Gastrocnemius medialis (tissue), 4 donors: Measurements from ENCODE around the gene PANK2.

ENCODE experiments used
- POLR2A ChIP-seq, 2 donors: fragments of 450-650 bp; IDR thresholded peaks; one replicate each; pipeline ENCODE4 v1.6.1; 2017; ENCODE audit warnings: antibody characterized with exemption in 2 of 2, mild to moderate bottlenecking in 2 of 2, moderate library complexity in 2 of 2
- TF ChIP-seq, protein P1 (sequence below), 5 experiments: fragments of 450-650 bp in 3 of 5; fragments of 200-600 bp in 2 of 5; sonication (generic) in 2 of 5; IDR thresholded peaks in 4 of 5; conservative IDR thresholded peaks in 1 of 5; 1 replicate in 4 of 5; 2 replicates in 1 of 5; pipeline ENCODE4 v1.5.1; 2016 to 2019; ENCODE audit warnings: antibody characterized with exemption in 5 of 5, mild to moderate bottlenecking in 3 of 5, moderate library complexity in 3 of 5

- TF ChIP-seq, protein P1, sequence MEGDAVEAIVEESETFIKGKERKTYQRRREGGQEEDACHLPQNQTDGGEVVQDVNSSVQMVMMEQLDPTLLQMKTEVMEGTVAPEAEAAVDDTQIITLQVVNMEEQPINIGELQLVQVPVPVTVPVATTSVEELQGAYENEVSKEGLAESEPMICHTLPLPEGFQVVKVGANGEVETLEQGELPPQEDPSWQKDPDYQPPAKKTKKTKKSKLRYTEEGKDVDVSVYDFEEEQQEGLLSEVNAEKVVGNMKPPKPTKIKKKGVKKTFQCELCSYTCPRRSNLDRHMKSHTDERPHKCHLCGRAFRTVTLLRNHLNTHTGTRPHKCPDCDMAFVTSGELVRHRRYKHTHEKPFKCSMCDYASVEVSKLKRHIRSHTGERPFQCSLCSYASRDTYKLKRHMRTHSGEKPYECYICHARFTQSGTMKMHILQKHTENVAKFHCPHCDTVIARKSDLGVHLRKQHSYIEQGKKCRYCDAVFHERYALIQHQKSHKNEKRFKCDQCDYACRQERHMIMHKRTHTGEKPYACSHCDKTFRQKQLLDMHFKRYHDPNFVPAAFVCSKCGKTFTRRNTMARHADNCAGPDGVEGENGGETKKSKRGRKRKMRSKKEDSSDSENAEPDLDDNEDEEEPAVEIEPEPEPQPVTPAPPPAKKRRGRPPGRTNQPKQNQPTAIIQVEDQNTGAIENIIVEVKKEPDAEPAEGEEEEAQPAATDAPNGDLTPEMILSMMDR (IDR thresholded peaks at IDR 0.05 in 4 of 5, conservative IDR thresholded peaks at IDR 0.05 in 1 of 5): no peak
- TF ChIP-seq POLR2A (IDR thresholded peaks at IDR 0.05): no peak
Measured at GRCh38 chr20:3916364-3916763, 27.2 kb downstream of the PANK2 start.
